ENCODE data around the gene LIN7A. TPM values are rescaled to one million over a fixed set of nuclear protein-coding genes. Genes with fewer than 3 reads are reported as not detected.

The LIN7A gene, protein sequence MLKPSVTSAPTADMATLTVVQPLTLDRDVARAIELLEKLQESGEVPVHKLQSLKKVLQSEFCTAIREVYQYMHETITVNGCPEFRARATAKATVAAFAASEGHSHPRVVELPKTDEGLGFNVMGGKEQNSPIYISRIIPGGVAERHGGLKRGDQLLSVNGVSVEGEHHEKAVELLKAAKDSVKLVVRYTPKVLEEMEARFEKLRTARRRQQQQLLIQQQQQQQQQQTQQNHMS
- total RNA-seq = 10 to 100 TPM in 3 of 4 donors, 1 to 10 TPM in 1; 5.0 to 28.2 (median 20.7) TPM

DNA sequence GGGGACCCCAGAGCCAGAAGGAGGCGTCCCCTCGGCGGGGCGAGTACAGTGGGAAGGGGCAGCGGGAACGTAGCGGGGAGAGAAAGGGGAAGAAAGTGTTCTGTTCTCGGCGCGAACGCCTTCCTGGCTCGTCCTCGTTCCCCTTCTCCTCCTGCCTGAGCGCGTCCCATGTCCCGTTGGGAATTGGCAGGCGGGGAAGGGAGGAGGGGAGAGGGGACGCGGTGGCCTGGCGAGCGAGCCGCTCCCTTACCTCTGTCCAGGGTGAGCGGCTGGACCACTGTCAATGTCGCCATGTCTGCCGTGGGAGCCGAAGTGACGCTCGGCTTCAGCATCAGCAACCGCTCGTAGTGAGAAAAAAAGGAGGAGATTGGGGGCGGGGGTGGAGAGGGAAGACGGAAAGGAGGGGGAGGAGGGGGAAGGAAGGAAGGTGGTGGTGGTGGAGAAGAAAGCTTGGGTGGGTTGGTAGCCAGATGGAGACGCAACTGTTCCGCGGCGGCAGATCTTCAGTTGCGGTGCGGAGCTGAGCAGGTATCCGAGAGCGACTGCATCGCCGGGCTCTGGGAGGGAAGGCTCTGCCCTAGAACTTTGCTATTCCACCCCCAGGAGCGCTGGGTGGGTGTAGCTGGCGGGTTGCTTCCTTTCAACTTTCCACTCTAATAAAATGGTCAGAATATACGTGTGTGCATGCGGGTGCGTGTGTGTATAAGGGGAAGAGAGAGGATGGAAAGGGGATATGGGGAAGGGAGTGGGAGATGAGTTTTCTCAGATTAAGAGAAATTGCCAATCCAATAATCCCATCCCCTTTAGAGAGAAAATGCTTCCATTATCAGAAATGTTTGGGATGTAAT lies at the start of gene LIN7A:
LIN7A (minus strand) TSS at position 544 of the 848 bp plus-strand sequence; CDS start at position 332, 212 bp downstream.
- no peaks in the 10 kb centered on the region for H3K36me3 ChIP-seq
- no peaks in the 10 kb centered on the region for H3K27me3 ChIP-seq
- TF ChIP-seq, protein P1, sequence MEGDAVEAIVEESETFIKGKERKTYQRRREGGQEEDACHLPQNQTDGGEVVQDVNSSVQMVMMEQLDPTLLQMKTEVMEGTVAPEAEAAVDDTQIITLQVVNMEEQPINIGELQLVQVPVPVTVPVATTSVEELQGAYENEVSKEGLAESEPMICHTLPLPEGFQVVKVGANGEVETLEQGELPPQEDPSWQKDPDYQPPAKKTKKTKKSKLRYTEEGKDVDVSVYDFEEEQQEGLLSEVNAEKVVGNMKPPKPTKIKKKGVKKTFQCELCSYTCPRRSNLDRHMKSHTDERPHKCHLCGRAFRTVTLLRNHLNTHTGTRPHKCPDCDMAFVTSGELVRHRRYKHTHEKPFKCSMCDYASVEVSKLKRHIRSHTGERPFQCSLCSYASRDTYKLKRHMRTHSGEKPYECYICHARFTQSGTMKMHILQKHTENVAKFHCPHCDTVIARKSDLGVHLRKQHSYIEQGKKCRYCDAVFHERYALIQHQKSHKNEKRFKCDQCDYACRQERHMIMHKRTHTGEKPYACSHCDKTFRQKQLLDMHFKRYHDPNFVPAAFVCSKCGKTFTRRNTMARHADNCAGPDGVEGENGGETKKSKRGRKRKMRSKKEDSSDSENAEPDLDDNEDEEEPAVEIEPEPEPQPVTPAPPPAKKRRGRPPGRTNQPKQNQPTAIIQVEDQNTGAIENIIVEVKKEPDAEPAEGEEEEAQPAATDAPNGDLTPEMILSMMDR (IDR thresholded peaks at IDR 0.05) = no peak
- peak in 1 of 2 donors; percentile 11 for TF ChIP-seq POLR2A (IDR thresholded peaks at IDR 0.05)
- peak within 1 kb of the TSS; percentile 38 to 93 (median 68) for H3K4me3 ChIP-seq
- H3K4me1 ChIP-seq = no peaks in the 10 kb centered on the region
- peak in 1 of 3 donors; percentile 55 for DNase-seq
- no peaks in the 10 kb centered on the region for H3K9me3 ChIP-seq
- peak within 1 kb of the TSS; percentile 53 to 88 (median 76) for H3K27ac ChIP-seq

DNA sequence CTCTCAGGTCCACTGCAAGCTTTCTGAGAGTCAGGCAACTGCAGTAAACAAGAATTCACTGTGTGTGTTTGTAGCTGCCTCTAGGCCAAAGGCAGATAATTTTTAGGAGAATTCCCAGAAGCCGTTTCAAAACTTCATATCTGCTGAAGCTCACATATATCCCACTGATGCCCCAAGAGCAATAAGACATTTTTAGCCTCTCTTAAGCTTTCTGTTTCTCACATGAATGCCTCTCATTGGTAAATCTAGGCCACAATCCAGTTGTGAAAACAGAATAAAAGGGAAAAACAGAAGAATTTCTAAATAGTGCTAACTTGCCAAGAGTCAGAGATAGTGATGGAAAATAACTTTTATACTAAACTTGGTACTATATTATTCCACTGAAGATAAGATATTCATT lies 48.5 kb upstream of the LIN7A start:
- no peaks in the 10 kb centered on the region for H3K27me3 ChIP-seq
- no peak for TF ChIP-seq POLR2A (IDR thresholded peaks at IDR 0.05)
- TF ChIP-seq, protein P1 (IDR thresholded peaks at IDR 0.05) = no peak
- H3K27ac ChIP-seq = no peak overlapping the region
- no peaks in the 10 kb centered on the region for H3K36me3 ChIP-seq
- no peak for DNase-seq
- H3K9me3 ChIP-seq = no peaks in the 10 kb centered on the region
- no peak overlapping the region for H3K4me3 ChIP-seq
- H3K4me1 ChIP-seq = no peaks in the 10 kb centered on the region

DNA sequence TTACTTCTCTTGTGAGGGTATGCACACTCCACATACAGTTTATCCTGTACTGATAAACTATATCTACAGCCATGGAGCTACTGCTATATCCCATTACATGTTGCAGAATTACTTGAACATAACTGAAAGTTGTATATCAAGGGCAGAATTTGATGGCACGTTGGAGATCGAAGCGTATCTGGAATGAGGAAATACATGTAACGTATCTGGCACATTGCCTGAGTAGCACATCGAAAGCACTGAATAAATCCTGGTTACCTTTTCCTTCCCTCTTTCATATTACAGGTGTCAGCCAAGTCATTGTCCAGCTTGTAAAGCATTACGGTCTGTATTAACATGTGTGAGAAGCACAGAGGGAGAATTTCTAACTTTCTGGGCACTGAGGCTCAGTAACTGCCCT lies 42.1 kb upstream of the LIN7A start:
- TF ChIP-seq, protein P1 (IDR thresholded peaks at IDR 0.05) = no peak
- no peak for TF ChIP-seq POLR2A (IDR thresholded peaks at IDR 0.05)
- Histone ChIP-seq H3K36me3 (no peaks in the 10 kb centered on the region), H3K27me3 (no peaks in the 10 kb centered on the region), H3K4me1 (no peaks in the 10 kb centered on the region), H3K9me3 (no peaks in the 10 kb centered on the region), H3K4me3 (no peak overlapping the region), H3K27ac (no peak overlapping the region)
- DNase-seq = no peak

DNA sequence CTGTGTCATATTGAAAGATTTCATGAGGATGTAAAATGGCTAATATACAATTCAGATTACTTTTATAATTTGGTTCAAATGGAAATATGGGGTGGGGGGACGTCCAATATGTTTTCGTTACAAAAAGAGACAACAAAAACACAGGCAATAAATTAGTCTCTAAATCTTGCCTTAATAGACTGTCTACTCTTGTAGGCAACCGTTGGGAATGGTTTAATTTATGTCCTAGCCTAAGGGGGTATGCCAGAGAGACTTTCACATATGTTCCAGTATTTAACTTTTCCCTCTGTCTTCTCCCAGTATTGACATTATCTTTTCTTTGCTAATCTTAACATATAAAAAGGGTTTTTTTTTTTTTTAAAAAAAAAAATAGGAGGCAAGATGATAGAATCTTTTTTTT lies 41.5 kb upstream of the LIN7A start:
- Histone ChIP-seq H3K27ac (no peak overlapping the region), H3K36me3 (no peaks in the 10 kb centered on the region), H3K4me3 (no peak overlapping the region), H3K9me3 (no peaks in the 10 kb centered on the region), H3K27me3 (no peaks in the 10 kb centered on the region), H3K4me1 (no peaks in the 10 kb centered on the region)
- TF ChIP-seq, protein P1 (IDR thresholded peaks at IDR 0.05) = no peak
- no peak for TF ChIP-seq POLR2A (IDR thresholded peaks at IDR 0.05)
- no peak for DNase-seq

DNA sequence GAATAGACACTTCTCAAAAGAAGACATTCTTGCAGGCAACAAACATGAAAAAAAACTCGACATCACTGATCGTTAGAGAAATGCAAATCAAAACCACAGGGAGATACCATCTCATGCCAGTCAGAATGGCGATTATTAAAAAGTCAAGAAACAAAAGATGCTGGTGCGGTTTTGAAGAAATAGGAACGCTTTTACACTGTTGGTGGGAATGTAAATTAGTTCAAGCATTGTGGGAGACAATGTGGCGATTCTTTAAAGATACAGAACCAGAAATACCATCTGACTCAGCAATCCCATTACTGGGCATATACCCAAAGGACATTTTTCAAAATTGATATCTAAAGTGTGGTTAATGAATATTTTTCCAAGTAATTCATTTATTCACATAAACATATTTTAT lies 39.6 kb upstream of the LIN7A start:
- Histone ChIP-seq H3K4me1 (no peaks in the 10 kb centered on the region), H3K27me3 (no peaks in the 10 kb centered on the region), H3K27ac (no peak overlapping the region), H3K36me3 (no peaks in the 10 kb centered on the region), H3K4me3 (no peak overlapping the region), H3K9me3 (no peaks in the 10 kb centered on the region)
- DNase-seq = no peak
- TF ChIP-seq, protein P1 (IDR thresholded peaks at IDR 0.05) = no peak
- TF ChIP-seq POLR2A (IDR thresholded peaks at IDR 0.05) = no peak
